WTC11 (cell line): ENCODE results near the gene NDRG4. TPM values are rescaled to one million over a fixed set of nuclear protein-coding genes. Genes with fewer than 3 reads are reported as not detected.
"Not testable (repeated sequence)": the region's sequence is repeated elsewhere in the genome, so short reads cannot be mapped to it uniquely, and the experiment has no call there.

Source experiments
- ATAC-seq: fragments of 200-7000 bp; cut with Tn5 transposase; 2 replicates; pipeline ENCODE4 v1.10.0; 2021; ENCODE audit warnings: mild to moderate bottlenecking, moderate library complexity
- CTCF ChIA-PET: fragments of 300-600 bp; sonication (Branson Sonifier 250); formaldehyde crosslinking; loops from one replicate; lab custom pipeline; 2021; ENCODE audit warnings: antibody characterized with exemption; lab: Charles Lee
- POLR2A ChIA-PET: fragments of 350-600 bp; sonication (Branson Sonifier 250); formaldehyde crosslinking; loops from one replicate; lab custom pipeline; 2021; ENCODE audit warnings: antibody characterized with exemption; lab: Charles Lee
- DNase-seq: peaks from one replicate; pipeline ENCODE4 v3.0.0; 2021; ENCODE audit warnings: low spot score
- H3K27ac Mint-ChIP-seq: 2 replicates; pipeline ENCODE4 v1.8.0; 2021; ENCODE audit warnings: mixed read lengths
- H3K27me3 Mint-ChIP-seq: 2 replicates; pipeline ENCODE4 v1.8.0; 2021; ENCODE audit warnings: low read depth, mild to moderate bottlenecking, moderate library complexity, mixed read lengths
- H3K36me3 Mint-ChIP-seq: 2 replicates; pipeline ENCODE4 v1.8.0; 2021; ENCODE audit warnings: mixed read lengths
- H3K4me1 Mint-ChIP-seq: 2 replicates; pipeline ENCODE4 v1.8.0; 2022; ENCODE audit warnings: mixed read lengths
- H3K4me3 Mint-ChIP-seq: 2 replicates; pipeline ENCODE4 v1.8.0; 2021; ENCODE audit warnings: mild to moderate bottlenecking, moderate library complexity, mixed read lengths
- H3K9me3 Mint-ChIP-seq: 2 replicates; pipeline ENCODE4 v1.8.0; 2021; ENCODE audit warnings: mixed read lengths
- CBFB ChIP-seq: sonication (generic); formaldehyde crosslinking; IDR thresholded peaks from 2 replicates; pipeline ENCODE4 v1.8.1; 2022; ENCODE audit warnings: mild to moderate bottlenecking, low read depth, missing genetic modification reagents
- EMX1 ChIP-seq: fragments of 250-450 bp; sonication (Bioruptor Pico); IDR thresholded peaks from 2 replicates; pipeline ENCODE4 v1.8.0; 2021; ENCODE audit warnings: mild to moderate bottlenecking
- ESRRA ChIP-seq: sonication (generic); formaldehyde crosslinking; IDR thresholded peaks from 2 replicates; pipeline ENCODE4 v1.8.1; 2022; ENCODE audit warnings: mild to moderate bottlenecking, missing genetic modification reagents, borderline replicate concordance
- ETV6 ChIP-seq: sonication (generic); formaldehyde crosslinking; IDR thresholded peaks from 2 replicates; pipeline ENCODE4 v1.8.1; 2022; ENCODE audit warnings: mild to moderate bottlenecking, missing genetic modification reagents
- GTF2I ChIP-seq: fragments of 250-450 bp; sonication (Bioruptor Pico); conservative IDR thresholded peaks from 2 replicates; pipeline ENCODE4 v1.4.0; 2021; ENCODE audit warnings: mild to moderate bottlenecking
- IRF2 ChIP-seq: sonication (generic); formaldehyde crosslinking; IDR thresholded peaks from 2 replicates; pipeline ENCODE4 v1.8.0; 2022; ENCODE audit warnings: low read depth, missing genetic modification reagents, borderline replicate concordance
- MXD4 ChIP-seq: fragments of 250-450 bp; sonication (Bioruptor Pico); IDR thresholded peaks from 2 replicates; pipeline ENCODE4 v1.8.0; 2021; ENCODE audit warnings: mild to moderate bottlenecking, moderate library complexity, borderline replicate concordance
- PRRX2 ChIP-seq: fragments of 250-450 bp; sonication (Bioruptor Pico); IDR thresholded peaks from 2 replicates; pipeline ENCODE4 v1.8.0; 2021; ENCODE audit warnings: mild to moderate bottlenecking
- RORB ChIP-seq: fragments of 250-450 bp; sonication (Bioruptor Pico); IDR thresholded peaks from 2 replicates; pipeline ENCODE4 v1.9.0; 2021; ENCODE audit warnings: mild to moderate bottlenecking
- SMAD3 ChIP-seq: sonication (generic); formaldehyde crosslinking; IDR thresholded peaks from 2 replicates; pipeline ENCODE4 v1.8.0; 2022; ENCODE audit warnings: missing genetic modification reagents, mild to moderate bottlenecking, borderline replicate concordance
- TCF7 ChIP-seq: sonication (generic); formaldehyde crosslinking; IDR thresholded peaks from 2 replicates; pipeline ENCODE4 v1.8.0; 2022; ENCODE audit warnings: mild to moderate bottlenecking, low read depth, missing genetic modification reagents, moderate library complexity
- TEAD4 ChIP-seq: sonication (generic); formaldehyde crosslinking; IDR thresholded peaks from 2 replicates; pipeline ENCODE4 v1.8.0; 2022; ENCODE audit warnings: mild to moderate bottlenecking, missing genetic modification reagents
- ZNF138 ChIP-seq: sonication (generic); formaldehyde crosslinking; conservative IDR thresholded peaks from 2 replicates; pipeline ENCODE4 v1.8.1; 2022; ENCODE audit warnings: mild to moderate bottlenecking, moderate library complexity, missing genetic modification reagents
- ZNF423 ChIP-seq: fragments of 250-450 bp; sonication (Bioruptor Pico); IDR thresholded peaks from 2 replicates; pipeline ENCODE4 v2.1.2; 2022; ENCODE audit warnings: mild to moderate bottlenecking, moderate library complexity
- ZNF671 ChIP-seq: fragments of 250-450 bp; sonication (Bioruptor Pico); IDR thresholded peaks from 2 replicates; pipeline ENCODE4 v1.8.0; 2021; ENCODE audit warnings: mild to moderate bottlenecking
- total RNA-seq: library from RNA; stranded (reverse); gene quantifications from 3 replicates; pipeline ENCODE4 v1.2.3, GENCODE V29; 2021
- TF ChIP-seq, protein P1 (sequence below): sonication (generic); formaldehyde crosslinking; IDR thresholded peaks from 2 replicates; pipeline ENCODE4 v1.8.0; 2022; ENCODE audit warnings: mild to moderate bottlenecking, missing genetic modification reagents
- TF ChIP-seq, protein P2 (sequence below): sonication (generic); formaldehyde crosslinking; IDR thresholded peaks from 2 replicates; pipeline ENCODE4 v1.8.0; 2022; ENCODE audit warnings: mild to moderate bottlenecking, missing genetic modification reagents
- TF ChIP-seq, protein P3 (sequence below): sonication (generic); formaldehyde crosslinking; IDR thresholded peaks from 2 replicates; pipeline ENCODE4 v1.8.0; 2022; ENCODE audit warnings: mild to moderate bottlenecking, missing genetic modification reagents
- TF ChIP-seq, protein P4 (sequence below): fragments of 250-450 bp; sonication (Bioruptor Pico); IDR thresholded peaks from 2 replicates; pipeline ENCODE4 v1.9.0; 2021; ENCODE audit warnings: mild to moderate bottlenecking
- TF ChIP-seq, protein P5 (sequence below): sonication (generic); formaldehyde crosslinking; IDR thresholded peaks from 2 replicates; pipeline ENCODE4 v1.8.1; 2022; ENCODE audit warnings: low read depth, mild to moderate bottlenecking, moderate library complexity, missing genetic modification reagents, borderline replicate concordance

Gene NDRG4
- total RNA-seq, 1 experiment from 2014 or later = 20.5 TPM

DNA sequence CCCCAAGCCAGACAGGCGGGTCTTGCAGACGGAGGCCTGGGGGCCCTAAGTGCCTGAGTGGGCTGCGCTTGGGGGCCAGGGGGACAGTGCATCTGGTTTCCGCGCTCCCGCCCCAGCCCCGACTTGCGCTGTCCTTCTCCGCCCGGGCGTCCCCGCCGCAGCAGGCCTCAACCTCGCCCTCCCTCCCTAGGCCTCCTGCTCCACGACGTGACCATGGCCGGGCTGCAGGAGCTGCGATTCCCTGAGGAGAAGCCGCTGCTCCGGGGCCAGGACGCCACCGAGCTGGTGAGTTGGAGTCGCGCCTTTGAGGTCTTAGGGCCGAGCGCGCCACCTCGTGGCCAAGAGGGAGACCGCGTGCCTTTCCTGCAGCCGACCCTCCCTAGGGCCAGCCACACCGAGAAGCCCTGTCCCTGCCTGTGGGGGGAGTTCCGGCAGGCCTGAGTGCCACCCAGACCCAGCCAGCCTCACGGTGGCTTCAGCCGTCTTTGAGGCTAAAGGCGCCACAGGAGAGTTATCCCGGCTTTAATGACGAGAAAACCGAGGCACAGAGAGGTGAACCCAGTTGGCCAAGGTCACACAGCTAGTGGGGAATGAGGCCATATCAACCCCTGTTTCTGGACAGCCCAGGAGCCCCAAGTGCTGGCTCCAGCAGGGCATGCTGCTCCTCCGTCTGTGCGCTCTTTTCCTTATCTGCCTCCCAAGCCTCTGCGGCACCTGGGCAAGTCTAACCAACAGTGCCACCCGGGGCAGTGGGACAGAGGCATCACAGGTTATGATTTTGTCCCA lies 12.2 kb upstream of the NDRG4 start (continued):
- TF ChIP-seq, protein P1, sequence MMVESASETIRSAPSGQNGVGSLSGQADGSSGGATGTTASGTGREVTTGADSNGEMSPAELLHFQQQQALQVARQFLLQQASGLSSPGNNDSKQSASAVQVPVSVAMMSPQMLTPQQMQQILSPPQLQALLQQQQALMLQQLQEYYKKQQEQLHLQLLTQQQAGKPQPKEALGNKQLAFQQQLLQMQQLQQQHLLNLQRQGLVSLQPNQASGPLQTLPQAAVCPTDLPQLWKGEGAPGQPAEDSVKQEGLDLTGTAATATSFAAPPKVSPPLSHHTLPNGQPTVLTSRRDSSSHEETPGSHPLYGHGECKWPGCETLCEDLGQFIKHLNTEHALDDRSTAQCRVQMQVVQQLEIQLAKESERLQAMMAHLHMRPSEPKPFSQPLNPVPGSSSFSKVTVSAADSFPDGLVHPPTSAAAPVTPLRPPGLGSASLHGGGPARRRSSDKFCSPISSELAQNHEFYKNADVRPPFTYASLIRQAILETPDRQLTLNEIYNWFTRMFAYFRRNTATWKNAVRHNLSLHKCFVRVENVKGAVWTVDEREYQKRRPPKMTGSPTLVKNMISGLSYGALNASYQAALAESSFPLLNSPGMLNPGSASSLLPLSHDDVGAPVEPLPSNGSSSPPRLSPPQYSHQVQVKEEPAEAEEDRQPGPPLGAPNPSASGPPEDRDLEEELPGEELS (CRISPR knock-in tag) = no peak
- TF ChIP-seq, protein P2, sequence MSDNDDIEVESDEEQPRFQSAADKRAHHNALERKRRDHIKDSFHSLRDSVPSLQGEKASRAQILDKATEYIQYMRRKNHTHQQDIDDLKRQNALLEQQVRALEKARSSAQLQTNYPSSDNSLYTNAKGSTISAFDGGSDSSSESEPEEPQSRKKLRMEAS (CRISPR knock-in tag) = peak; percentile 86

DNA sequence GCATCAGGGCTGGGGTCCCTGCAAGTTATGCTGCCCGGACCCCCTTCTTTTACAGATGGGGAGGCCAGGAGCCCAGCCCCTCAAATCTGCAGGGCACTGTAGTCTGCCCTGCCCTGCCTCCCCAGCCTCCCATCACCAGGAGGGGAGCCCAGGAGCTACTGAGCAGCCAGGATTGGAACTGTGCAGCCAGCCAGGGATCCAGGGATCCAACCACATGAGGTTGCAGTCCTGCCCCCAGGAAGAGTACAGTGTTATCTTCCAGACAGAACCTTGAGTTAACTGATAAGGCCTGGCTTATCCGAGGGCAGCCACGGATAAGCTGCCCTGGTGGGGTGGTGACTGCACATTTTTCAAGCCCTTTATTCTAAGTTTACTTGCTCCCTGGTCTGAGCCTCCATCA lies 11.4 kb upstream of the NDRG4 start:
- Mint-ChIP-seq H3K36me3 (no peaks in the 10 kb centered on the region), H3K4me3 (no peak overlapping the region), H3K9me3 (no peaks in the 10 kb centered on the region), H3K27ac (no peak overlapping the region), H3K4me1 (peaks cover 7% of the 10 kb centered on the region), H3K27me3 (peaks cover 7% of the 10 kb centered on the region)
- no peak for ATAC-seq
- ChIA-PET CTCF (interaction anchor here (1.3 to 5.1 kb wide), 17 partner anchors 12 to 464 kb away, joined by 3 to 122 read pairs (median 8); partner anchors contain the start of gene NDRG4), POLR2A (interaction anchor here (1.4 to 1.6 kb wide), 2 partner anchors 12 to 149 kb away, joined by 3 to 4 read pairs; partner anchors contain the start of gene NDRG4)
- no peak for DNase-seq
- TF ChIP-seq ZNF138 (CRISPR knock-in tag) (no peak), CBFB (CRISPR knock-in tag) (no peak), GTF2I (CRISPR knock-in tag) (no peak), TCF7 (CRISPR knock-in tag) (no peak), ESRRA (CRISPR knock-in tag) (no peak), IRF2 (CRISPR knock-in tag) (no peak), ZNF671 (CRISPR knock-in tag) (no peak)
- TF ChIP-seq, protein P3, sequence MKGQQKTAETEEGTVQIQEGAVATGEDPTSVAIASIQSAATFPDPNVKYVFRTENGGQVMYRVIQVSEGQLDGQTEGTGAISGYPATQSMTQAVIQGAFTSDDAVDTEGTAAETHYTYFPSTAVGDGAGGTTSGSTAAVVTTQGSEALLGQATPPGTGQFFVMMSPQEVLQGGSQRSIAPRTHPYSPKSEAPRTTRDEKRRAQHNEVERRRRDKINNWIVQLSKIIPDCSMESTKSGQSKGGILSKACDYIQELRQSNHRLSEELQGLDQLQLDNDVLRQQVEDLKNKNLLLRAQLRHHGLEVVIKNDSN (CRISPR knock-in tag) = no peak

DNA sequence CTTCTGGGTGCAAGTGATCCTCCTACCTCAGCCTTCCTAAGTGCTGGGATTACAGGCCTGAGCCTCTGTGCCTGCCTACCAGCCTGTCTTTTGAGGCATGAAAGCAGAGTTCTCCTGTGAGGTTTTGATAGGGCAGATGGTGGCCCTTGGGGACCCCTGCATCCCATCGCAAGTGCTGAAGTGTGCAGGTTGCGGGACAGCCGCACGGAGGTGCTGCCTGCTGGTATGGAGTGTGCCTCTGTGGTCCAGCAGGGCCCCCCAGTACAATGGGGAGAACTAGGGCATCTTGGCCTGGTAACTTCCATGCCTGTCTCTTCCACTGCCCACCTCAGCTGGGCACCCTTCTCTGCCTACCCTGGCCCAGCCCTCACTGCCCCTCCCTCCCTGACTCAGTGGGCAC lies 9.9 kb upstream of the NDRG4 start:
- ATAC-seq (no peak), DNase-seq (no peak)
- Mint-ChIP-seq H3K27me3 (peaks cover 10% of the 10 kb centered on the region), H3K4me1 (peaks cover 7% of the 10 kb centered on the region), H3K4me3 (no peak overlapping the region), H3K9me3 (no peaks in the 10 kb centered on the region), H3K36me3 (no peaks in the 10 kb centered on the region), H3K27ac (no peak overlapping the region)
- TF ChIP-seq ZNF671 (CRISPR knock-in tag) (no peak), TEAD4 (no peak), ZNF423 (CRISPR knock-in tag) (no peak), SMAD3 (CRISPR knock-in tag) (no peak), EMX1 (CRISPR knock-in tag) (no peak), RORB (CRISPR knock-in tag) (no peak), PRRX2 (CRISPR knock-in tag) (no peak), MXD4 (CRISPR knock-in tag) (no peak), ETV6 (no peak)
- TF ChIP-seq, protein P4, sequence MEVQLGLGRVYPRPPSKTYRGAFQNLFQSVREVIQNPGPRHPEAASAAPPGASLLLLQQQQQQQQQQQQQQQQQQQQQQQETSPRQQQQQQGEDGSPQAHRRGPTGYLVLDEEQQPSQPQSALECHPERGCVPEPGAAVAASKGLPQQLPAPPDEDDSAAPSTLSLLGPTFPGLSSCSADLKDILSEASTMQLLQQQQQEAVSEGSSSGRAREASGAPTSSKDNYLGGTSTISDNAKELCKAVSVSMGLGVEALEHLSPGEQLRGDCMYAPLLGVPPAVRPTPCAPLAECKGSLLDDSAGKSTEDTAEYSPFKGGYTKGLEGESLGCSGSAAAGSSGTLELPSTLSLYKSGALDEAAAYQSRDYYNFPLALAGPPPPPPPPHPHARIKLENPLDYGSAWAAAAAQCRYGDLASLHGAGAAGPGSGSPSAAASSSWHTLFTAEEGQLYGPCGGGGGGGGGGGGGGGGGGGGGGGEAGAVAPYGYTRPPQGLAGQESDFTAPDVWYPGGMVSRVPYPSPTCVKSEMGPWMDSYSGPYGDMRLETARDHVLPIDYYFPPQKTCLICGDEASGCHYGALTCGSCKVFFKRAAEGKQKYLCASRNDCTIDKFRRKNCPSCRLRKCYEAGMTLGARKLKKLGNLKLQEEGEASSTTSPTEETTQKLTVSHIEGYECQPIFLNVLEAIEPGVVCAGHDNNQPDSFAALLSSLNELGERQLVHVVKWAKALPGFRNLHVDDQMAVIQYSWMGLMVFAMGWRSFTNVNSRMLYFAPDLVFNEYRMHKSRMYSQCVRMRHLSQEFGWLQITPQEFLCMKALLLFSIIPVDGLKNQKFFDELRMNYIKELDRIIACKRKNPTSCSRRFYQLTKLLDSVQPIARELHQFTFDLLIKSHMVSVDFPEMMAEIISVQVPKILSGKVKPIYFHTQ = no peak
- TF ChIP-seq, protein P5, sequence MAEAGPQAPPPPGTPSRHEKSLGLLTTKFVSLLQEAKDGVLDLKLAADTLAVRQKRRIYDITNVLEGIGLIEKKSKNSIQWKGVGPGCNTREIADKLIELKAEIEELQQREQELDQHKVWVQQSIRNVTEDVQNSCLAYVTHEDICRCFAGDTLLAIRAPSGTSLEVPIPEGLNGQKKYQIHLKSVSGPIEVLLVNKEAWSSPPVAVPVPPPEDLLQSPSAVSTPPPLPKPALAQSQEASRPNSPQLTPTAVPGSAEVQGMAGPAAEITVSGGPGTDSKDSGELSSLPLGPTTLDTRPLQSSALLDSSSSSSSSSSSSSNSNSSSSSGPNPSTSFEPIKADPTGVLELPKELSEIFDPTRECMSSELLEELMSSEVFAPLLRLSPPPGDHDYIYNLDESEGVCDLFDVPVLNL (CRISPR knock-in tag) = no peak
- CTCF ChIA-PET = interaction anchor here (3.3 to 5.1 kb wide), 3 partner anchors 150 to 190 kb away, joined by 18 to 122 read pairs (median 101); no protein-coding TSS in a partner anchor
- POLR2A ChIA-PET = no interaction called here

DNA sequence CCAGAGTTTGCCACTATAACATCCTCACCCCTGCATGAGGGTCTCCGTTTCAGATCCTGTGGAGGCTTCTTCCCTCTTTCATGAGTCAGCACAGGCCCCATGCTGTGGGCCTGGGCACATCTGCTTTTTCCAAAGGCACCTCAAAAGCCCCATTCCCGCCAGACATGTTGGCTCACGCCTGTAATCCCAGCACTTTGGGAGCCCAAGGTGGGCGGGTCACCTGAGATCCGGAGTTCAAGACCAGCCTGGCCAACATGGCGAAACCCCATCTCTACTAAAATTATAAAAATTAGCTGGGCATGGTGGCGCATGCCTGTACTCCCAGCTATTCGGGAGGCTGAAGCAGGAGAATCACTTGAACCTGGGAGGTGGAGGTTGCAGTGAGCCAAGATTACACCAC lies 9.4 kb upstream of the NDRG4 start:
- ATAC-seq, POLR2A ChIA-PET, H3K4me3 Mint-ChIP-seq, H3K9me3 Mint-ChIP-seq, H3K36me3 Mint-ChIP-seq, DNase-seq, H3K27ac Mint-ChIP-seq, CTCF ChIA-PET: not testable (repeated sequence)
- Mint-ChIP-seq H3K27me3 (peaks cover 10% of the 10 kb centered on the region), H3K4me1 (peaks cover 11% of the 10 kb centered on the region)
